ENCODE measurements around the gene MOV10. TPM values are rescaled to one million over a fixed set of nuclear protein-coding genes. Genes with fewer than 3 reads are reported as not detected.

The MOV10 gene
- total and polyA plus RNA-seq, 10 of the 15 experiments (the other 5 are each of a cell fraction or from before 2014, with no cell fraction given) = 21.0 to 80.3 (median 49.8) TPM

DNA sequence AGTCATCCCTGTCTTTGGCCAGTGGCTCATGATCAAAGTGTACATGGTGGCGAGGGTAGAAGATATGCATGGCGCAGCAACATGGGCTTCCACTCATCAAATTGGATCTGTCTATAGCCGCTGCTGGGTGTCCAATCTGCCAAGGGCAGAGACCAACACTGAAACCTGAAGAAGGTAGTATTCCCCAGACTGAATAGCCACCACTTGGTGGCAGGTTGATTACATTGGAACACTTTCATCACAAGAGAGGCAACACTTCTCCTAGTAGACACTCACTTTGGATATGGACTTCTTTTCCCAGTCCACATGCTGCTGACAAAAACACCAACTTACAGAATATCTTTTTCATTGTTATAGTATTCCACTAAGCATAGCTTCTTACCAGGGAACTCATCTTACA is 63.1 kb downstream of the MOV10 start:
- no peak for ATAC-seq

More for the DNA sequence above, 63.1 kb downstream of the MOV10 start:
- H3K4me3 ChIP-seq = no peak overlapping the region
- H3K9me3 ChIP-seq (replicated peaks; ENCODE audit: control insufficient read depth, insufficient read depth, low read length) = no peaks in the 10 kb centered on the region
- no peak overlapping the region for H3K27ac ChIP-seq (ENCODE audit: control insufficient read depth, insufficient read depth)
- H4K20me1 ChIP-seq (ENCODE audit: control insufficient read depth, insufficient read depth) = no peaks in the 10 kb centered on the region
- BruUV-seq (replicated peaks) = no TSS peak
- 33% methylated on average over 3 of the region's 3 CpGs for WGBS (ENCODE audit: insufficient coverage, insufficient replicate concordance, low lambda C conversion rate, missing lambda C conversion rate)
- ChIA-PET CTCF (interaction anchor here (2.1 kb wide), 1 partner anchor 66 kb away, joined by 11 read pairs; no protein-coding TSS in a partner anchor), SMC1A (ENCODE audit: uncharacterized antibody, unreplicated experiment) (interaction anchor here (1.1 kb wide), 1 partner anchor 22 kb away, joined by 3 read pairs; no protein-coding TSS in a partner anchor), POLR2A (no interaction called here), RAD21 (ENCODE audit: unreplicated experiment) (no interaction called here)
- no peaks in the 10 kb centered on the region; a peak in 1 of 4 replicates for H3K27me3 ChIP-seq (replicated peaks in 1 of 2; ENCODE audit: control insufficient read depth in 2 of 2, insufficient read depth in 2 of 2, low read length in 1 of 2)
- in situ Hi-C loops (cut with MboI) (no loop called here), intact Hi-C loops (cut with micrococcal nuclease; ENCODE audit: unreplicated experiment) (no loop called here)
- H3K4me2 ChIP-seq (ENCODE audit: control insufficient read depth, insufficient read depth) = no peak overlapping the region
- no peak for TF ChIP-seq TARDBP (IDR thresholded peaks at IDR 0.05; ENCODE audit: borderline replicate concordance)
- TF ChIP-seq, protein P1, sequence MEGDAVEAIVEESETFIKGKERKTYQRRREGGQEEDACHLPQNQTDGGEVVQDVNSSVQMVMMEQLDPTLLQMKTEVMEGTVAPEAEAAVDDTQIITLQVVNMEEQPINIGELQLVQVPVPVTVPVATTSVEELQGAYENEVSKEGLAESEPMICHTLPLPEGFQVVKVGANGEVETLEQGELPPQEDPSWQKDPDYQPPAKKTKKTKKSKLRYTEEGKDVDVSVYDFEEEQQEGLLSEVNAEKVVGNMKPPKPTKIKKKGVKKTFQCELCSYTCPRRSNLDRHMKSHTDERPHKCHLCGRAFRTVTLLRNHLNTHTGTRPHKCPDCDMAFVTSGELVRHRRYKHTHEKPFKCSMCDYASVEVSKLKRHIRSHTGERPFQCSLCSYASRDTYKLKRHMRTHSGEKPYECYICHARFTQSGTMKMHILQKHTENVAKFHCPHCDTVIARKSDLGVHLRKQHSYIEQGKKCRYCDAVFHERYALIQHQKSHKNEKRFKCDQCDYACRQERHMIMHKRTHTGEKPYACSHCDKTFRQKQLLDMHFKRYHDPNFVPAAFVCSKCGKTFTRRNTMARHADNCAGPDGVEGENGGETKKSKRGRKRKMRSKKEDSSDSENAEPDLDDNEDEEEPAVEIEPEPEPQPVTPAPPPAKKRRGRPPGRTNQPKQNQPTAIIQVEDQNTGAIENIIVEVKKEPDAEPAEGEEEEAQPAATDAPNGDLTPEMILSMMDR (IDR thresholded peaks at IDR 0.05 in 2 of 3, conservative IDR thresholded peaks at IDR 0.05 in 1 of 3; ENCODE audit: control insufficient read depth in 2 of 3, extremely low read depth in 1 of 3, insufficient read depth in 1 of 3, low read depth in 3 of 3, low read length in 3 of 3) = peak in 1 of 3 experiments; percentile 9; a peak in 2 of 6 replicates
- H3K36me3 ChIP-seq (ENCODE audit: control insufficient read depth in 2 of 2, insufficient read depth in 2 of 2, low read length in 1 of 2) = no peaks in the 10 kb centered on the region
- no peak overlapping the region for H3K9ac ChIP-seq (ENCODE audit: control insufficient read depth, insufficient read depth, low read length)
- no peak for FAIRE-seq
- DNase-seq (ENCODE audit: low read depth, low spot score) = no peak
- H3K79me2 ChIP-seq (ENCODE audit: control insufficient read depth, insufficient read depth, low read length) = no peaks in the 10 kb centered on the region
- no peak overlapping the region for H2AFZ ChIP-seq (ENCODE audit: control insufficient read depth, low read depth, low read length)
- no peaks in the 10 kb centered on the region for H3K4me1 ChIP-seq (ENCODE audit: control insufficient read depth, insufficient read depth, low read length)

All from GM12878 (cell line).